EH (cell line): Measurements from ENCODE around the gene DNM2.
"Not testable (repeated sequence)": the region's sequence is repeated elsewhere in the genome, so short reads cannot be mapped to it uniquely, and the experiment has no call there.

ENCODE experiments used
- DNase-seq: peaks from one replicate; pipeline ENCODE4 v3.0.0-alpha.2; 2015; ENCODE audit warnings: low read depth

Gene DNM2

DNA sequence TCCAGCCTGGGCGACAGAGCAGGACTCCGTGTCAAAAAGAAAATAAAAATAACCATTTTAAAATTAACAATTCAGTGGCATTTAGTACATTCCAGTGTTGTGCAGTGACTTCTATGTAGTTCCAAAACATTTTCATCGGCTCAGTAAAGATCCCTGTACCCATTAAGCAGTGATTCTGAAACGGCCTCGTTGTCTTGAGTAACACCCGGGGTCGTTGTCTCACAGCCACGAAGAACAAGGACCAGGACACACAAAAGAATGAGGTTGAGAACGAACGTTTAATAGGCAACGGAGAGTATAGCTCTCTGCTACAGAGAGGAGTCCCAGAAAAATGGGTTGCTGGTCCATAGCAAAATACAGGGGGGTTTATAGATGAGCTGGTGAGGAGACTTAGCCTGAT is 120.5 kb downstream of the DNM2 start:
- no peak for DNase-seq

DNA sequence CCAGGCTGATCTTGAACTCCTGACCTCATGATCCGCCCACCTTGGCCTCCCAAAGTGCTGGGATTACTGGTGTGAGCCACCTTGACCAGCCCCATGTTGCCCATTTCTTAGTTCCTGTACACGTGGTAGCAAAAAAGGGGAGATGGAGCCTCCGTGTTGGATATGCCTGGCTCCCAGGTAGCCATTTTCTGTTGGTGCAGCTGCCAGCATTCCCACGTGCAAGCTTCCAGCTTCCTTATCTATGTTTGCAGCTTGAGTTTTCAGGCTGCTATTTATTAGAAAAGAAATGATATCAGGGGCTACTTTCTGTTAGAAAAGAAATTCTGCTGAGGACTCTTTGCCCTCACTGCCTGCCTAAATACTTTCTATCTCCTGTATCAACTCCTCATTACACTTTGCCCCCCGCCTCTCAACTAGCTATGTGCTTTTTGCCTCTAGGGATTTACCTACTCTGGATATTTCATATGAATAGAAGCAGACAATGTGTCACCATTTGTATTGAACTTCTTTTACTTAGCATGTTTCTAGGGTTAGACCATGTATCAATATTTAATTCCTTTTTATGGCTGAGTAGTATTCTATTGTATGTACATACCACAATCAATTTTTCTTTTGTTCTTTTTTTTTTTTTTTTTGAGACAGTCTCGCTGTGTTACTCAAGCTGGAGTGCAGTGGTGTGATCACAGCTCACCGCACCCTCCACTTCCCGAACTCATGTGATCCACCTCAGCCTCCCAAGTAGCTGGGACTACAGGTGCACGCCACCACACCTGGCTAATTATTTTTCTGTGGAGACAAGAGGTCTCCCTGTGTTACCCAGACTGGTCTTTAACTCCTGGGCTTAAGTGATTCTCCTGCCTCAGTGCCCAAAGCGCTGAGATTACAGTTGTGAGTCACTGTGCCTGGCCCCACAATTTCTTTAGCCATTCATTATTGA is 121.5 kb downstream of the DNM2 start:
- DNase-seq: no peak

DNA sequence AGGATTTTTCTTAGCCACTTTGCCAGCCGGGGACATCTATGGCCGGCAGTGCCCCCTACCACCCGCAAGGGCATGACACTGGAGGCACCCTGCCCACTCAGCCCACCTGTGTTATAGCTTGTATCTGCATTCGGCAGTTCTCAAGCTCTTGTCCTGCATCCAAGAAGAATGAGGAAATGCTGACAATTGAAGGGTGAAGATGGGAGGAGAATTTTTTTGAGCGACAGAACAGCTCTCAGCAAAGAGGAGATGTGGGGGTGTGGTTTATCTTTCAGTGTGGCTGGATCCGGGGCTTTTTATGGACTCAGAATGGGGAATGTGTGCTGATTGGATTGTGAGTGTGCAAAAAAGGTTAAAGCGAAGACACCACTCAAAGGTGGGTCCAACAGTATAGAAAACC is 124.9 kb downstream of the DNM2 start:
- DNase-seq: no peak

DNA sequence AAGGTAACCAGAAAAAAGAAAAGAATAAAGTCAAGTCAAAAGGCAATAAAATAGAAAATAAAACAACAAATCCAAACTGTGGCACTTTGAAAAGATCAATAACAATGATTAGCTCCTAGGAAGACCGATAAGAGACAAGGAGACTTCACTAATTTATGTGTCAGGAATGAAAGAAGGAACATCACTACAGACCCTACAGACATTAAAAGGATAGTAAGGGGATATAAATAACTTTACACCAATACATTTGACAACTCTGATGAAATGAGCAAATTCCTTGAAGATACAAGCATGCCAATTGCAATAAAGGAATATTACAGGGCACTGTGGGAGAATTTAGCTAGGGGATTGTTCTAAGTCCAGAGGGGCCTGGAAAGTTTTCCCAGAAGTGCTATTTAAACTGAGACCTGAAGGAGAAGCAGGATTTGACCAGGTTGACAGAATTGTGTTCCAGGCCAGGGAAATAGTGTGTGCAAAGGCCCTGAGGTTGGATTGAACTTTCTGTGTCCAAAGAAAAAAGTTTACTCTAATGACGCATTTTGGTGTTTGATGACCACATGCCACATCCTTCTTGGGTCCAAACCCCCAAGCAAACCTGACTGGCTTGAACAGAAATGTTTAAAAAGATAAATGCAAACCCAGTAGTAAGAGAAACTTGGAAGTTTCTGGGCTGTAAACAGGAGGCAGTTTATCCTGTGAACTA is 128.8 kb downstream of the DNM2 start:
- no peak for DNase-seq

DNA sequence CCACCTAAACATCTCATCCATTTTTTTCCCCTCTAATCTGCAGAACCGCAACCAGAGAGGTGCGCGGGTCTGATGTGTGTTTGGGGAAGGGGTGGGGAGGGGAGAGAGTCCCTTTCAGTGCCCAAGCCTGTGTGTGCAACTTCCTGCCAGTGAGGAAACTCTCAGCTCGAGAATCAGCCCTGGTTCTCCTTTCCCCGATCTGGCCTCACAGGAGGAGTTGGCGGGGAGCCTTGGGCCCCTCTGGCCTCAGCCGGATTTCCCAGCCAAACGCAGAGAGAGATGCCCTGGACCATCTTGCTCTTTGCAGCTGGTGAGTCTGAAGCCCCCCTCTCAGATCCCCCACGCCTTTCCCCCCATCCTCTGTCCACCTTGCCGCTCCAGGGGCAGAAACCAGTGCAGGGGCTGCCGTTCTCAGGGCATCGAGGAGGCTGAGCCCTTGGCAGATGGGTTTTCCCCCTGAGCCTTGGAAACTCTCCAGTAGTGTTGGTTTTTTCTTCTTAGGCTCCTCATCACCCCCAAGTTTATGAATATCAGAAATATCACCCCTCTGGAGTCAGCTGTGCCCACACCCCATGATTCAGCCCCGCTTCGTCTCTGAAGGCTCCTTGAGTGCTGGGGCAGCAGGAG is 130.5 kb downstream of the DNM2 start, which contains the start of gene C19orf38:
Gene C19orf38, plus strand, starts transcription at position 186 of the 627 bp plus-strand sequence. Its CDS starts 94 bp downstream, at position 280.
- DNase-seq: no peak

DNA sequence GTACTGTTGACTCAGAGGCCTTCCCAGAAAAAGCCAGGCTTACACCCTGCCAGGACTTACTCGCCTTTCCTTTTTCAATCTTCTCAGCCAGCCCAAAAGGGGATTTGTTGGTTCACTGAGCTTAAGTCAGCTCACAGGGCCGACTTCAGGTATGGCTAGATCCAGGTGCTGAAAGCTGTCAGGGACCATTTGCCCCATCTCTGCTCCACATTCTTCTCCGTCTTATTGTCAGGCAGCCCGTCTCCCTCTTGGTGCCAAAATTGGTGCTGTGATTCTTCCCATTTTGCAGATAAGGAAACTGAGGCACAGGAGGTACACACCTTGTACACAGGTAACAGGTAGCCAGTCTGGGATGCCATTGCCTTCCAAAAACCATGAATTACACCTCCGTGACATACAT is 132.8 kb downstream of the DNM2 start:
- DNase-seq: no peak

- peak; percentile 78 for DNase-seq
Observed at GRCh38 chr19:10852098-10852800, 134.4 kb downstream of the DNM2 start.

DNA sequence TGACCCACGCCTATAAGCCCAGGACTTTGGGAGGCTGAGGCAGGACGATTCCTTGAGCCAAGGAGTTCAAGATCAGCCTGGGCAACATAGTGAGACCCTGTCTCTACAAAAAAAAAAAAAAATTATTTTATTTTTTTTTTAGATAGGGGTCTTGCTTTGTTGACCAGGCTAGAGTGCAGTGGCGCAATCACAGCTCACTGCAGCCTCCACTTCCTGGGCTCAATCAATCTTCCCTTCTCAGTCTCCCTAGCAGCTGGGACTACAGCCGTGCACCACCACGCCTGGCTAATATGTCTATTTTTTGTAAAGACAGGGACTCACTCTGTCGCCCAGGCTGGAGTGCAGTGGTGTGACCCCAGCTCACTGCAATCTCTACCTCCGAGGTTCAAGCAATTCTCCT is 135.1 kb downstream of the DNM2 start:
- no peak for DNase-seq

- DNase-seq: no peak
Observed at GRCh38 chr19:10854350-10855089, 136.6 kb downstream of the DNM2 start.

- peak; percentile 30 for DNase-seq
Observed at GRCh38 chr19:10855879-10856522, 138.1 kb downstream of the DNM2 start.

DNA sequence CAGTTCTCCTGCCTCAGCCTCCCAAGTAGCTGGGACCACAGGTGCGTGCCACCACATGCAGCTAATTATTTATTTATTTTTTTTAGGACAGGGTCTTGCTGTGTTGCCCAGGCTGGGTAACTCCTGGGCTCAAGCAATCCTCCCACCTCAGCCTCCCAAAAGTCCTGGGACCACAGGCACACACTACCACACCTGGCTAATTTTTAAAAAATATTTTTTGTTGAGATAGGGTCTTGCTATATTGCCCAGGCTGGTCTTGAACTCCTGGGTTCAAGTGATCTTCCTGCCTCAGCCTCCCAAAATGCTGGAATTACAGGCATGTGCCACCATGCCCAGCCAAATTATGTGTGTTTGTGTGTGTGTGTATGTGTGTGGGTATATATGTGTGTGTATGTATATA is 139.0 kb downstream of the DNM2 start:
- not testable (repeated sequence) for DNase-seq

DNA sequence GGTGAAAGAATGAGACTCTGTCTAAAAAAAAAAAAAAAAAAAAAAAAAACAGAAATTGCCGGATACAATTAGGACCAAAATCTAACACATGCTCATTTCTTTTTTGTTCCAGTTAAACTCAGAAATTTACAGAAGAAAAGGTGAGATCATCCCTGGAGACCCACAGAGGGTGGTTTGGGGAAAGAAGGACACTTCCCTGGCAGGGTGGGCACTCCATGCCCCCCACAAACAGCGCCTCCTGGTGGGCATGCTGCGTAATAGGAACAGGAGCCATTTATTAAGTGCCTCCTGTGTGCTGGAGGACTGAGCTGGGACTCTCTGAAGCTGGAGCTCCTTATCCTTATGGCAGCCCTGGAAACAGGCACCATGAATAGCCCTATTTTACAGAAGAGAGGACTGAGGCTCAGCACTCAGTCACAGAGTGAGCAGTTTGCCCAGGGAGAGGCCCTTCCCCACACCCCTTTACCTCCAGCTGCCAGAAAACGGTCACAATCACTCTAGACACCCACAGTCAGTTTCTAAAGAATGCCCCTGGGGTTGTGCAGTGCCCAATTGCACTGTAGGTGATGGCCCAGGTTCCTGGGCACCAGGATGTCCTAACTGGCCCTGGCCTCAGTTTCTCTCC is 140.4 kb downstream of the DNM2 start:
- peak; percentile 42 for DNase-seq

DNA sequence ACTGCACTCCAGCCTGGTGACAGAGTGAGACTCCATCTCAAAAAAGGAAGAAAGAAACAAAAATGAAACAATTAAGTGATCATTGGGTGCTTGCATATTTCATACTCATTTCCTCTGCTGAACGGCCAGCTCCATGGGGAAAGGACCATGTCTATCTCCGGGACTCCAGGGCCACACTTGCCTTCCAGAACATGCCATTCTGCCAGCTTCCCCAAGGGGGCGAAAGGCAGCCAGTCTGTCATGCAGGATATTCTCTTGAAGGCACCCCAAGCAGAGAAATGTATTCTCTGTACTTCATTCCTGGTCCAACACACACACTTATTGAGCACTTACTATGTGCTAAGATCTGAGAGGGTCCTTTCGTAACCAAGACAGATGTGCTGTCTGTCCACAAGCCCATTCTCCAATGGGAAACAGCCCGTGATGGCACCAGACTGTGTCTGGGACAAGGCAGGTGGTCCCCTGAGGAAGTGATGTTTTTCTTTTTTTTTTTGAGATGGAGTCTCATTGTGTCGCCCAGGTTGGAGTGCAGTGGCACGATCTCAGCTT is 143.3 kb downstream of the DNM2 start:
- peak; percentile 41 for DNase-seq

GRCh38 chr19:10862561-10863106 is 144.8 kb downstream of the DNM2 start:
- no peak for DNase-seq

DNA sequence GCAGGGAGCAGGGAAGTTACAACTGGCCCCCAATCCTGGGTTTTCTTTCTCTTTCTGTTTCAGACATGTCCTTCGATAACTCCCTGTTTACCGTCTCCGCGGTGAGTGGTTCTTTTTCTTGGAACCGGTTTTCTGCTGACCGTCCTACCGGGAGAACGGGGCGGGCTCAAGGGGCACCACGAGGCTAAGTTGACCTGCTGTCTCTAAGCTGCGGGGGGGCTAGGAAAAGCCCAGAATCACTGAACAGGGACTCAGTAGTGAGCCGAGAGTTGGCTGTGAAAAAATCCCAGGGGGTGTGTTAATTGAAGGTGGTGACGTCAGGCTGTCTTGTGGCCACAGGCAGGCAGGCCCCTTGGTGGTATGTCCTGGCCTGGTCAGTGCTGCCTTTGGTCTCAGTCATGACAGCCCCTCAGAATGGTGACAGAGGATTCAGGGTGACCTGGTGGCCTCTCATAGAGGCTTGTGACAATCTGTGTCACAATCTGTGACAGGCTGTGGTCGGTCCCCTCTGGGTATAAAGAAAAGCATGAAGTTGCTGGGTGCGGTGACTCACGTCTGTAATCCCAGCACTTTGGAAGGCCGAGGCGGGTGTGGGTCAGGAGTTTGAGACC is 145.3 kb downstream of the DNM2 start:
- peak; percentile 64 for DNase-seq

DNA sequence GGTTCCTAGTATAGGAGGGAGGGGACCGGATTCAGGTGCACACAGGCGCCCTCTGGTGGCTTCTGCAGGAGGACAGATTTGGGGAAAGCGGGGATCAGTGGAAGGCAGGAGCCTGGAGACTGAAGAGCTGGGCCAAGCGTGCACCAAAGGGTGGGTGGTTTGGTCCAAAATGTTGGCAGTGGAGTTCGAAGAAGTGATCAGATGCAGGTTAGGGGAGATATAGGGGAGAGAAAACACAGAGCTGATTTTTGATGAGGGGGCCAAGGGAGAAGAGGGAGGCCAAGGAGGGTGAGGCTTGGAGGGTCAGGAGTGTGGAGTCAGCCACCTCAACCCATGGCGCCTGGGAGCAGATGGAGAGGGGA is 146.6 kb downstream of the DNM2 start:
- peak; percentile 80 for DNase-seq

GRCh38 chr19:10866495-10866894 is 148.6 kb downstream of the DNM2 start:
- no peak for DNase-seq

- DNase-seq: no peak
Observed at GRCh38 chr19:10868872-10869547, 151.1 kb downstream of the DNM2 start.

DNA sequence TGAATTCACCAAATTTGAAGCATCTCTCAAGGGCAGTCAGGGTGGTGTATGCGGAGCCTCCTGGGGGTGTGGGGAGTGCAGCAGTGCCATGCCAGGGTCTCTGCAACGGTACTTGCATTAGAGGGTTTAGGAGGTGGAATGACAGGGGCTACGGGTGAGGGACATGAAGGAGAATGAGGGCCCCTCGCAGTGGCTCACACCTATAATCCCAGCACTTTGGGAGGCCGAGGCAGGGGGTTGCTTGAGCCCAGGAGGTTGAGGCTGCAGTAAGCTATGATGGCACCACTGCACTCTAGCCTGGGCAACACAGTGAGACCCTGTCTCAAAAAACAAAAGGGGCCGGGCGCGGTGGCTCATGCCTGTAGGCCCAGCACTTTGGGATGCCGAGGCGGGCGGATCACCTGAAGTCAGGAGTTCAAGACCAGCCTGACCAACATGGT is 152.0 kb downstream of the DNM2 start:
- DNase-seq: not testable (repeated sequence)
